Liver (tissue), 9 donors: ENCODE measurements around the gene CEP350. TPM values are rescaled to one million over a fixed set of nuclear protein-coding genes. Genes with fewer than 3 reads are reported as not detected.

Experiments used
- DNase-seq: peaks from one replicate; pipeline ENCODE4 v3.0.0-alpha.2; 2017; ENCODE audit warnings: low spot score
- H3K27ac ChIP-seq, 2 donors: one replicate each; pipeline ENCODE4 v1.7.0; 2013; ENCODE audit warnings: inconsistent platforms in 2 of 2, low read length in 2 of 2, control low read depth in 1 of 2, low read depth in 1 of 2, mild to moderate bottlenecking in 1 of 2
- H3K27me3 ChIP-seq, 4 donors: one replicate each; pipeline versions ENCODE4 v1.6.1 to v1.7.0; 2013; ENCODE audit warnings: low read length in 3 of 4, inconsistent platforms in 1 of 4, mild to moderate bottlenecking in 1 of 4, moderate library complexity in 1 of 4; ENCODE audit not compliant: control insufficient read depth in 4 of 4, insufficient read depth in 4 of 4
- H3K36me3 ChIP-seq, 4 donors: one replicate each; pipeline versions ENCODE4 v1.6.1 to v1.7.0; 2013; ENCODE audit warnings: low read length in 3 of 4, mild to moderate bottlenecking in 3 of 4, low read depth in 1 of 4, moderate library complexity in 1 of 4; ENCODE audit not compliant: control insufficient read depth in 4 of 4, insufficient read depth in 3 of 4
- H3K4me1 ChIP-seq, 4 donors: one replicate each; pipeline versions ENCODE4 v1.6.1 to v1.7.0; 2013; ENCODE audit warnings: low read length in 3 of 4, mild to moderate bottlenecking in 3 of 4, moderate library complexity in 1 of 4; ENCODE audit not compliant: control insufficient read depth in 4 of 4, insufficient read depth in 4 of 4
- H3K4me3 ChIP-seq, 3 donors: one replicate each; pipeline versions ENCODE4 v1.6.1 to v1.7.0; 2013; ENCODE audit warnings: low read length in 3 of 3, control low read depth in 1 of 3, low read depth in 1 of 3, mild to moderate bottlenecking in 1 of 3
- H3K9ac ChIP-seq, 2 donors: one replicate each; pipeline ENCODE4 v1.7.0; 2013; ENCODE audit warnings: low read length in 2 of 2, mild to moderate bottlenecking in 2 of 2, moderate library complexity in 2 of 2, control low read depth in 1 of 2, low read depth in 1 of 2
- H3K9me3 ChIP-seq, 4 donors: one replicate each; pipeline versions ENCODE4 v1.6.1 to v1.7.0; 2013; ENCODE audit warnings: low read length in 3 of 4; ENCODE audit not compliant: control insufficient read depth in 4 of 4
- EGR1 ChIP-seq, 2 donors: IDR thresholded peaks; 2 replicates each; pipeline ENCODE4 v1.6.1; 2016 to 2018; ENCODE audit warnings: antibody characterized with exemption in 2 of 2, low read depth in 2 of 2
- FOXA1 ChIP-seq: IDR thresholded peaks from 2 replicates; pipeline ENCODE4 v1.6.1; 2016; ENCODE audit warnings: antibody characterized with exemption
- FOXA2 ChIP-seq: IDR thresholded peaks from 2 replicates; pipeline ENCODE4 v1.6.1; 2016; ENCODE audit warnings: antibody characterized with exemption
- GABPA ChIP-seq, 2 donors: IDR thresholded peaks in 1 of 2; conservative IDR thresholded peaks in 1 of 2; 2 replicates each; pipeline ENCODE4 v1.6.1; 2016; ENCODE audit warnings: antibody characterized with exemption in 2 of 2, mild to moderate bottlenecking in 1 of 2, moderate library complexity in 1 of 2
- HNF4A ChIP-seq, 2 donors: conservative IDR thresholded peaks; 2 replicates each; pipeline ENCODE4 v1.6.1; 2016; ENCODE audit warnings: antibody characterized with exemption in 2 of 2, mild to moderate bottlenecking in 2 of 2
- HNF4G ChIP-seq: IDR thresholded peaks from 2 replicates; pipeline ENCODE4 v1.6.1; 2016; ENCODE audit warnings: antibody characterized with exemption
- JUND ChIP-seq, 2 donors: IDR thresholded peaks; 2 replicates each; pipeline ENCODE4 v1.6.1; 2016; ENCODE audit warnings: antibody characterized with exemption in 2 of 2
- NR2F2 ChIP-seq: IDR thresholded peaks from 2 replicates; pipeline ENCODE4 v1.6.1; 2016; ENCODE audit warnings: antibody characterized with exemption
- RAD21 ChIP-seq, 2 donors: IDR thresholded peaks; 2 replicates each; pipeline ENCODE4 v1.6.1; 2016; ENCODE audit warnings: antibody characterized with exemption in 2 of 2, mild to moderate bottlenecking in 2 of 2
- RXRA ChIP-seq, 2 donors: IDR thresholded peaks; 2 replicates each; pipeline ENCODE4 v1.6.1; 2017 to 2018; ENCODE audit warnings: antibody characterized with exemption in 2 of 2, mild to moderate bottlenecking in 1 of 2
- SP1 ChIP-seq: IDR thresholded peaks from 2 replicates; pipeline ENCODE4 v1.6.1; 2018; ENCODE audit warnings: antibody characterized with exemption, mild to moderate bottlenecking
- TAF1 ChIP-seq: conservative IDR thresholded peaks from 2 replicates; pipeline ENCODE4 v1.6.1; 2016; ENCODE audit warnings: antibody characterized with exemption, mild to moderate bottlenecking
- WGBS: extraction: QIAGEN DNeasy Blood & Tissue Kit; methylation state at CpG from one replicate; pipeline ENCODE4 v1.1.7; 2013; 5-methylcytosine and 5-hydroxymethylcytosine counted together
- polyA plus RNA-seq, 2 donors: library from polyadenylated mRNA; stranded (reverse) in 1 of 2; unstranded in 1 of 2; fragments of 200-250 nt in 1 of 2; fragments of >200 nt in 1 of 2; fragmentation: Nextera tagmentation in 1 of 2; extraction: Ambion mirVana in 1 of 2; gene quantifications; one replicate each; pipeline versions ENCODE4 v1.2.1 to v1.2.3, GENCODE V29; 2013 to 2015
- total RNA-seq, 2 donors: library from RNA; depleted of rRNA; stranded (reverse); fragments of >200 nt; gene quantifications; one replicate each; pipeline ENCODE4 v1.2.3, GENCODE V29; 2014
- TF ChIP-seq, protein P1 (sequence below): IDR thresholded peaks from 2 replicates; pipeline ENCODE4 v1.6.1; 2016; ENCODE audit warnings: antibody characterized with exemption
- TF ChIP-seq, protein P2 (sequence below): fragments of 150-350 bp; IDR thresholded peaks from 2 replicates; pipeline ENCODE4 v1.5.1; 2017; ENCODE audit warnings: improper control_type of control experiment, low read depth, low read length; ENCODE audit not compliant: missing input control
- TF ChIP-seq, protein P3 (sequence below): IDR thresholded peaks from 2 replicates; pipeline ENCODE4 v1.6.1; 2016; ENCODE audit warnings: antibody characterized with exemption
- TF ChIP-seq, protein P4 (sequence below): IDR thresholded peaks from 2 replicates; pipeline ENCODE4 v1.6.1; 2016; ENCODE audit warnings: antibody characterized with exemption
- TF ChIP-seq, protein P5 (sequence below): IDR thresholded peaks from 2 replicates; pipeline ENCODE4 v1.6.1; 2016; ENCODE audit warnings: antibody characterized with exemption, mild to moderate bottlenecking
- donor health status: healthy.
- donor health status: healthy.
- donor health status: healthy.
- donor health status: healthy.
- donor health status: healthy.

Gene CEP350
- total and polyA plus RNA-seq, 4 donors = 4.5 to 49.0 (median 18.9) TPM

DNA sequence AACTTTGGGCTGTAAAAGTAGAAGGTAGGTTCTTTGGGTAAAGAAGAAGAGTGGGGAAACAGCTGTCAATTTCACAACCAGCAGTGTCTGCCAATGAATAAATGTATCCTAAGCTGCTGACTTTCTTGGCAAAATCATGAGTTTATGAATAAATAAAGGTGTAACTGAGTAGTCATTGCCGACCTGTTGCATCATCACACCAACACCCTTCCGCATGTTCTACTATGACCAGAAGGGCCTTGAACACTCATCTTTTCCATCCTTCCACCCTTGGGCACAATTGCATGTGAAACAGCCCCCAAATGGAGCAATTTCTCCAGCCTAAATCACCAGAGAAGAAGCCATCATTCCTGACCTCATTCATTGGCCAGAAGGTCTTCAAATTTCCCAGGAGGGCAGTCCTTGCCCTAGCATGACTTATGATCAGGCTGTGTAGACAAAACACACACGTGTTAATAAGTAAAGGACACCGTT is 168.9 kb downstream of the CEP350 start:
- H3K9ac ChIP-seq = no peak overlapping the region
- no peaks in the 10 kb centered on the region for H3K9me3 ChIP-seq
- no peak overlapping the region for H3K27ac ChIP-seq
- H3K36me3 ChIP-seq = no peaks in the 10 kb centered on the region
- TF ChIP-seq SP1 (no peak), TAF1 (no peak), FOXA2 (peak; percentile 53), HNF4G (no peak), RAD21 (IDR thresholded peaks at IDR 0.05) (no peak), JUND (IDR thresholded peaks at IDR 0.05) (peak; percentile 92 to 93), HNF4A (conservative IDR thresholded peaks at IDR 0.05) (peak; percentile 21 to 56), FOXA1 (no peak), NR2F2 (no peak), EGR1 (IDR thresholded peaks at IDR 0.05; ENCODE audit: low read depth in 2 of 2) (peak in 1 of 2 donors; percentile 60), GABPA (IDR thresholded peaks at IDR 0.05 in 1 of 2, conservative IDR thresholded peaks at IDR 0.05 in 1 of 2) (no peak), RXRA (IDR thresholded peaks at IDR 0.05) (peak in 1 of 2 donors; percentile 62)
- TF ChIP-seq, protein P1, sequence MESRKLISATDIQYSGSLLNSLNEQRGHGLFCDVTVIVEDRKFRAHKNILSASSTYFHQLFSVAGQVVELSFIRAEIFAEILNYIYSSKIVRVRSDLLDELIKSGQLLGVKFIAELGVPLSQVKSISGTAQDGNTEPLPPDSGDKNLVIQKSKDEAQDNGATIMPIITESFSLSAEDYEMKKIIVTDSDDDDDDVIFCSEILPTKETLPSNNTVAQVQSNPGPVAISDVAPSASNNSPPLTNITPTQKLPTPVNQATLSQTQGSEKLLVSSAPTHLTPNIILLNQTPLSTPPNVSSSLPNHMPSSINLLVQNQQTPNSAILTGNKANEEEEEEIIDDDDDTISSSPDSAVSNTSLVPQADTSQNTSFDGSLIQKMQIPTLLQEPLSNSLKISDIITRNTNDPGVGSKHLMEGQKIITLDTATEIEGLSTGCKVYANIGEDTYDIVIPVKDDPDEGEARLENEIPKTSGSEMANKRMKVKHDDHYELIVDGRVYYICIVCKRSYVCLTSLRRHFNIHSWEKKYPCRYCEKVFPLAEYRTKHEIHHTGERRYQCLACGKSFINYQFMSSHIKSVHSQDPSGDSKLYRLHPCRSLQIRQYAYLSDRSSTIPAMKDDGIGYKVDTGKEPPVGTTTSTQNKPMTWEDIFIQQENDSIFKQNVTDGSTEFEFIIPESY = no peak
- TF ChIP-seq, protein P2, sequence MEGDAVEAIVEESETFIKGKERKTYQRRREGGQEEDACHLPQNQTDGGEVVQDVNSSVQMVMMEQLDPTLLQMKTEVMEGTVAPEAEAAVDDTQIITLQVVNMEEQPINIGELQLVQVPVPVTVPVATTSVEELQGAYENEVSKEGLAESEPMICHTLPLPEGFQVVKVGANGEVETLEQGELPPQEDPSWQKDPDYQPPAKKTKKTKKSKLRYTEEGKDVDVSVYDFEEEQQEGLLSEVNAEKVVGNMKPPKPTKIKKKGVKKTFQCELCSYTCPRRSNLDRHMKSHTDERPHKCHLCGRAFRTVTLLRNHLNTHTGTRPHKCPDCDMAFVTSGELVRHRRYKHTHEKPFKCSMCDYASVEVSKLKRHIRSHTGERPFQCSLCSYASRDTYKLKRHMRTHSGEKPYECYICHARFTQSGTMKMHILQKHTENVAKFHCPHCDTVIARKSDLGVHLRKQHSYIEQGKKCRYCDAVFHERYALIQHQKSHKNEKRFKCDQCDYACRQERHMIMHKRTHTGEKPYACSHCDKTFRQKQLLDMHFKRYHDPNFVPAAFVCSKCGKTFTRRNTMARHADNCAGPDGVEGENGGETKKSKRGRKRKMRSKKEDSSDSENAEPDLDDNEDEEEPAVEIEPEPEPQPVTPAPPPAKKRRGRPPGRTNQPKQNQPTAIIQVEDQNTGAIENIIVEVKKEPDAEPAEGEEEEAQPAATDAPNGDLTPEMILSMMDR = no peak
- TF ChIP-seq, protein P3, sequence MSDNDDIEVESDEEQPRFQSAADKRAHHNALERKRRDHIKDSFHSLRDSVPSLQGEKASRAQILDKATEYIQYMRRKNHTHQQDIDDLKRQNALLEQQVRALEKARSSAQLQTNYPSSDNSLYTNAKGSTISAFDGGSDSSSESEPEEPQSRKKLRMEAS = no peak
- TF ChIP-seq, protein P4, sequence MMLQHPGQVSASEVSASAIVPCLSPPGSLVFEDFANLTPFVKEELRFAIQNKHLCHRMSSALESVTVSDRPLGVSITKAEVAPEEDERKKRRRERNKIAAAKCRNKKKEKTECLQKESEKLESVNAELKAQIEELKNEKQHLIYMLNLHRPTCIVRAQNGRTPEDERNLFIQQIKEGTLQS = peak; percentile 87
- TF ChIP-seq, protein P5, sequence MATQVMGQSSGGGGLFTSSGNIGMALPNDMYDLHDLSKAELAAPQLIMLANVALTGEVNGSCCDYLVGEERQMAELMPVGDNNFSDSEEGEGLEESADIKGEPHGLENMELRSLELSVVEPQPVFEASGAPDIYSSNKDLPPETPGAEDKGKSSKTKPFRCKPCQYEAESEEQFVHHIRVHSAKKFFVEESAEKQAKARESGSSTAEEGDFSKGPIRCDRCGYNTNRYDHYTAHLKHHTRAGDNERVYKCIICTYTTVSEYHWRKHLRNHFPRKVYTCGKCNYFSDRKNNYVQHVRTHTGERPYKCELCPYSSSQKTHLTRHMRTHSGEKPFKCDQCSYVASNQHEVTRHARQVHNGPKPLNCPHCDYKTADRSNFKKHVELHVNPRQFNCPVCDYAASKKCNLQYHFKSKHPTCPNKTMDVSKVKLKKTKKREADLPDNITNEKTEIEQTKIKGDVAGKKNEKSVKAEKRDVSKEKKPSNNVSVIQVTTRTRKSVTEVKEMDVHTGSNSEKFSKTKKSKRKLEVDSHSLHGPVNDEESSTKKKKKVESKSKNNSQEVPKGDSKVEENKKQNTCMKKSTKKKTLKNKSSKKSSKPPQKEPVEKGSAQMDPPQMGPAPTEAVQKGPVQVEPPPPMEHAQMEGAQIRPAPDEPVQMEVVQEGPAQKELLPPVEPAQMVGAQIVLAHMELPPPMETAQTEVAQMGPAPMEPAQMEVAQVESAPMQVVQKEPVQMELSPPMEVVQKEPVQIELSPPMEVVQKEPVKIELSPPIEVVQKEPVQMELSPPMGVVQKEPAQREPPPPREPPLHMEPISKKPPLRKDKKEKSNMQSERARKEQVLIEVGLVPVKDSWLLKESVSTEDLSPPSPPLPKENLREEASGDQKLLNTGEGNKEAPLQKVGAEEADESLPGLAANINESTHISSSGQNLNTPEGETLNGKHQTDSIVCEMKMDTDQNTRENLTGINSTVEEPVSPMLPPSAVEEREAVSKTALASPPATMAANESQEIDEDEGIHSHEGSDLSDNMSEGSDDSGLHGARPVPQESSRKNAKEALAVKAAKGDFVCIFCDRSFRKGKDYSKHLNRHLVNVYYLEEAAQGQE = no peak
- no peak for DNase-seq
- H3K4me1 ChIP-seq = no peaks in the 10 kb centered on the region
- H3K4me3 ChIP-seq = no peak overlapping the region
- 55% methylated on average over 4 of the region's 4 CpGs for WGBS
- no peaks in the 10 kb centered on the region for H3K27me3 ChIP-seq
